Activated T-cell treated with anti-CD3 and anti-CD28 coated beads, Interleukin-2, amount 50 U/mL, for 1 hour (primary cell): ENCODE results near the gene KRTAP4-3.
"Not testable (repeated sequence)": the region's sequence is repeated elsewhere in the genome, so short reads cannot be mapped to it uniquely, and the experiment has no call there.

Experiments
- DNase-seq: peaks from one replicate; pipeline ENCODE4 v3.0.0-alpha.2; 2020

Gene KRTAP4-3

DNA sequence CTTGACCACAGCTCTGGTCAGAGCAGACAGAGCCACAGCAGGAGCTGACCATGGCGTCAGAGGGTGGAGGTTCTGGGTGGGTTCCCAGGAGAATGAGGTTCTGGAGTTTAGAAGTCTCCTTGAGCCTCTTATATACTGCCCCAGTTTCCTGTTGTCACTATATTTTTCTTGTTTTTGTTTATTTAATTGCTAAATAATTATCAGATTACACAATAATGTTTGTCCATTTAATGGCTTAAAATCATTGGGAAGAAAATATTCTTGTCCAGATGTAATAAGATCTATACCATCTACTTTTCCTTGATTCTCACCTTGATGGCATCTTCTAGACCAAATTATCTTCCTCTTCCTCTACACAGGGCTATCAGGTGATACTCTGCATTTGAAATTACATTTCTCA, at the start of gene KRTAP4-3:
TSS of gene KRTAP4-3 (minus strand) at position 101 of the 400 bp plus-strand sequence. CDS start at position 52, 49 bp downstream.
- no peak for DNase-seq

- DNase-seq = no peak
These were observed 47.7 kb upstream of the KRTAP4-3 start for GRCh38 chr17:41215681-41216080.

GRCh38 chr17:41212524-41213169, 44.6 kb upstream of the KRTAP4-3 start:
- no peak for DNase-seq

GRCh38 chr17:41211845-41212466, 43.9 kb upstream of the KRTAP4-3 start:
- DNase-seq = no peak

- no peak for DNase-seq
These were observed 31.5 kb upstream of the KRTAP4-3 start for GRCh38 chr17:41199421-41200078.

DNA sequence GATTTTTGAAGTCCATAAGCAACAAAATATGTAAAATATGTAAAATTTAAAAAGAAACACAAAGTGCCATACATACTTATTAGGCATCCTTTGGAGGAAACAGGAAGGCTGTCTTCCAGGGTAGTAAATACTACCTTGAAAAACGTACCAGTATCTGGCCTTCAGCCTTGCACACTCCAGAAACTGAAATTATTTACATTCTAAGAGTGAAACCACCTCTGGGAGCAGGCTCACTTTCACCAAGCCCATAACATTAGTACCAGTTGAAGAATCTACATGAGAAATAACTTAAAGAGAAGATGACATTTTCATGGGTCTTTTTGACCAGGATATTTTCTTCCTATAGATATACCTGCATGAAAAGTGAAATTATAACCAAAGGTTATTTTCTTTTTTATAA, 28.0 kb upstream of the KRTAP4-3 start:
- DNase-seq = no peak

- no peak for DNase-seq
These were observed 22.3 kb upstream of the KRTAP4-3 start for GRCh38 chr17:41190328-41190727.

- DNase-seq = not testable (repeated sequence)
These were observed 21.9 kb upstream of the KRTAP4-3 start, which contains the start of gene KRTAP9-1 for GRCh38 chr17:41189837-41190318. KRTAP9-1 (plus strand) TSS chr17:41189887; CDS start chr17:41189887, 0 bp downstream.

DNA sequence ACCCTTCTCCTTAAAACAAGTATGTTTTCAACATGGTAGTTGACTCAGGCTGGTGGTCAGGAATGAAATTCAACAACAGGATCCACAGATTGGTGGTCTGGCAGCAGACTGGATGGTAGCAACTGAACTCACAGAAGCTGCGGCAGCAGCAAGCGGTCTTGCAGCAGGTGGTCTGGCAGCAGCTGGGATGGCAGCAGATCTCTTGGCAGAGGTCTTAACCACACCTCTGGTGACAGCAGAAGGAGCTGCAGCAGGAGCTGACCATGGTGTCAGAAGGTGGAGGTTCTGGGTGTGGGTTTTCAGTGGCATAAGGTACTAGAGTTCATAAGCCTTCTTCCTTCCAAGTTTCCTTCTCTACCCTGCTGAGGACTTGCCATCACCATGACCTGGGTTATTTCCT, 18.9 kb upstream of the KRTAP4-3 start:
- DNase-seq = no peak

DNA sequence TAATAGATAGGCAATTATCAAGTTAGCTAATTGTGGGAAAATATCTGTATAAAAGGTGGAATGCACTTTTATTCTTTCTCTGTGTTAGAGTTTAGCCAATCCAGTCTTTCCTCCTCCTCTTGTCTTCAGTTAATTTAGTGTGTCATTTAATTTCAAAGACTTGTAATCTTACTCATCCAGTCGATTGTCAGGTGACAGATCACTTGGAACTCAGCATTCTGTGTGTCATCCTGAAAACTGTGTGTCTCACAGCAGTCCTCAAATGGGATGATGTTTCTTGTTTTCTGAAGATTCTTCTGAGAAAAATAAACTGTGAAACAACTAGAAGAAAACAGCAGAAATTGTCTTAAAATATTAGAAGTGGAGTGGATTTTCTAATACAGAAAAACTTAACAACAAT, 17.0 kb upstream of the KRTAP4-3 start:
- DNase-seq = no peak

GRCh38 chr17:41184480-41184961, 16.5 kb upstream of the KRTAP4-3 start, which contains the start of gene KRTAP4-1:
KRTAP4-1 (minus strand) TSS chr17:41184911; CDS start chr17:41184854, 57 bp downstream.
- DNase-seq = no peak

DNA sequence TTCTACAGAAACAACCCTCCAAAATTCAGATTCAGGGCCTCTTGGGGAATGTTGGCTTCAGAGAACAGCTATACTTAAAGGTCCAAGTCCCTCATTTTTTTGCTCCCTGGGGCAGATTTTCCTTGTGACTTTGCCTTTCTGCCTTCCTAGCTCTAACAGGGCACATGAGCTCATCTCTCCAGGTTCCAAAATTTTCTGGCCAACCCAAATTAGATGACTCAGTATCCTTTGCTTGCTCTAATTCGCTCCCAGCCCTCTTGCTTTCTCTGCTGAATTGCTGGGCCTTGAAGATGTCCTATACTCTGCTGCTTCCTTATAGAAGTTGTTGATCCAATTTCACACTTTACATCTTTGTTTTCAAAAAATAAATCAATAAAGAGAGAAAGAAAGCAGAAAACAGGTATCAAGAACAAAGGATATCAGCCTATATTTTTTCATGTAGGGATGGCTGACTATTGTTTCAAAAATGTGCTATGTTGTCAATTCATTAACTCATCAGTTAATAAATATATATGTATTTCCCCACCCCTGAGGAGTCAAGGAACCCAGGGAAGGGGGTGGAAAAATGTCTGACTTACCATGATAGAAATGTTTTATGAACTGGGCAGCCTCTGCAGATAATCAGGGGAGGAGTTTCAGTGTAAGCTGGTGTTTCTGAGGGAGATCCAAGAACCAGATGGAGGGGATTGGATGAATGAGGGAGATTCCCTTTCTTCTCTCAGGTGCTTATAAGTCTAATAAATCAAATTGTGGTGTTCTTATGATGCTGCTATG, 11.0 kb upstream of the KRTAP4-3 start:
- no peak for DNase-seq

GRCh38 chr17:41178341-41178740, 10.3 kb upstream of the KRTAP4-3 start:
- no peak for DNase-seq

- DNase-seq = no peak
These were observed 9.8 kb upstream of the KRTAP4-3 start, which contains the start of gene KRTAP4-2 for GRCh38 chr17:41177727-41178271. KRTAP4-2 (minus strand) TSS chr17:41178221; CDS start chr17:41178164, 57 bp downstream.

DNA sequence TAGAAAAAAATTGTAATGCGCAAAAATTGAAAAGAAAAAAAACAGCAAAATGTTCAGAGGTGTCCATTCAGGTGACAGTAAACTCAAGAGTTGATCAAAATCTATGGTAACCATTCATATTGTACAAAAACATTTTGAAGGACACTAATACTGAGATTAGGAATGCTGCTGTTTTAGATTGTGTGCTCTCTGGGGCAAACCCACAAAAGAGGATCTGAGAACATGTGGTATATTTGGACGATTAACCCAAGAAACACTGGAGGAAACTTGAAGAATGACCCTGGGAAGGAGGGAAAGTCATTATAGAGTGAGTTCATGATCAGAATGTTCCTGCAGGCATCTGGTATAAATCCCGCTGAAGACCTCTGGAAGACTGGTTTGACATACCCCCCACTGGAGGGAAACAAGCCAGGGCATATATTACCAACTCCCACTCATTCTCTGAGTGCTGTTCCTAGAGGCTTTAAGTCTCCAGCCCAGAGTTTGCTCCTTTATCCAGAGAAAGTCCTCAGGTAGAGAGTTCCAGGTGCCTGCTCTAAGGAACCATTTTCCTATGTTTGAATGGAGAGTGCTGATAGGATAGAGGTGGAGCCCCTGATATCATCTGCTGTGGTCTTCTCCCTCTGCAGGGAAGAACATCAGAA, 8.8 kb upstream of the KRTAP4-3 start:
- no peak for DNase-seq

DNA sequence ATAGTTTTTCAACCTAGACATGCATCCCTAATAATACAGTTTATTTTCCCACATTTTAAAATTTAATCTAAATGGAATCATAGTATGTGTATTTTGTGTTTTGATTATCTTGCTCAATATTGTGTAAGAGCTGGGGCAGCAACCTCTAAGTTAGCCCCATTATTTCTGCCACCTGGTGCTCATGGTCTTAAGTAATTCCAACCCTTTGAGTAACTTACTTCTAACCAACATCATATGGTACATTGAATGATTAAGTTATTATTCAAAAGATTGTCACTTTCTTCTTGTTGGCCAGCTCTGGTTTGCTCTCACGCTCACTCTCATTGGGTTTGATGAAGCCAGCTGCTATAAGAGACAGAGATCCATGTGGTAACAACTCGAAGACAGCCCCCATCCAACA, 3.9 kb upstream of the KRTAP4-3 start:
- no peak for DNase-seq

- no peak for DNase-seq
These were observed 460 bp downstream of the KRTAP4-3 start for GRCh38 chr17:41167561-41167960.

DNA sequence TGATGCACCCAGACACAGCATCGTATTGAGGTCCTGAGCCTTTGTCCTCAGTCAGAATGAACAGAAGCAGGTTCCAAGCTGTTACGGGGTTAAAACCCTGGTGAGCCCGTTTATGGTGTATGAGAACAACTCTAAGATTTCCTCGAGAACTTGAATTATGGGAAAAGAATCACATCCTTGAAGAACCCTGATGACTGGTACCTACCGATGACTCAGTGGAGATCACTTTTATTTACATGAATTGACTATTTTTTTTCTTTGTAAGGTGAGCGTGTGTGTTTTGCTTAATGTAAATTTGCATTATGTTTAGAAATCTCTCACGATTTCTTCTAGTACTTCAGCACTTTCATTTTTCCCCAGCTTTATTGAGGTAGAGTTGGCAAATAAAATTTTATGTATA, 4.2 kb downstream of the KRTAP4-3 start:
- DNase-seq = no peak

GRCh38 chr17:41160648-41161047, 7.4 kb downstream of the KRTAP4-3 start, which contains the start of gene KRTAP4-4:
KRTAP4-4 (minus strand) TSS chr17:41160748; CDS start chr17:41160691, 57 bp downstream.
- no peak for DNase-seq

DNA sequence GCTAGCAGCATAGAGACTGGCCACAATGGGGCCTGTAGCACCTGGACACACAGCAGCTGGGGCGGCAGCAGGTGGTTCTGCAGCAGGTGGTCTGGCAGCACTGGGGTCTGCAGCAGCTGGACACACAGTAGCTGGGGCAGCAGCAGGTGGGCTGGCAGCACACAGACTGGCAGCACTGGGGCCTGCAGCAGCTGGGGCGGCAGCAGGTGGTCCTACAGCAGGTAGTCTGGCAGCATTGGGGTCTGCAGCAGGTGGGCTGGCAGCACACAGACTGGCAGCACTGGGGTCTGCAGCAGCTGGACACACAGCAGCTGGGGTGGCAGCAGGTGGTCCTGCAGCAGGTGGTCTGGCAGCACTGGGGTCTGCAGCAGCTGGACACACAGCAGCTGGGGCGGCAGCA, 7.8 kb downstream of the KRTAP4-3 start:
- DNase-seq = not testable (repeated sequence)

DNA sequence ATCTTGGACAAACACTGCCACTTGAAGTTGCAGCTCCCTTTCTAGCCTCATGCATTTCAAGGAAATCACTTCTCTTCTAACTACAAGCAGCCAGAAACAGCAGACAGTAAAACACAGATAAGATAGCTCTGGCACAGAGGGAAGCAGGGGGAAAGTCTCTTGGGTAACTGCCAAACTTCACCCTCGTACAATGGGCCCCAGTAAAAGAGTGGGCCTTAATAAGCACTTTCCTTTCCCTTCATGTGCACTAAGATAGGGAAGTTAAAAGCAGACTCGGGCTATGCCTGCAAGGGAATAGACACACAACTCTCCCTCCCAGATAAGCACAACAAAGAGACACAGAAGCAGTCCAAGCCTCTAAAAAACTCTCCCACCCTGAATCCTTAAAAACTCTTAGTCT, 14.2 kb downstream of the KRTAP4-3 start:
- no peak for DNase-seq

DNA sequence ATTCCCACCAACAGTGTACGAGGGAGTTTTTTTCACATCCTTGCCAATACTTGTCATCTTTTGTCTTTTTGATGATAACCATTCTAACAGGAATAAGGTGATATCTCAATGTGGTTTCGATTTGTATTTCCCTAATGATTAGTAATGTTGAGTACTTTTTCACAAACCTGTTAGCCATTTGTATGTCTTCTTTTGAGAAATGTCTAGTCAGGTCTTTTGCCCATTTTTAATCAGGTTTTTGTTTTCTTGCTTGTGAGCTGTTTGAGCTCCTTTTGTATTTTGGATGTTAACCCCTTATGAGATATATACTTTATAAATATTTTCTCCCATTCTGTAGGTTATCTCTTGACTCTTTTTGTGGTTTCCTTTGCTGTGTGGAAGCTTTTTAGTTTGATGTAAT, 16.5 kb downstream of the KRTAP4-3 start:
- no peak for DNase-seq
